NCI-H146 treated with DMSO at 0.1 percent for 48 hours (cell line): ENCODE measurements around the gene CIRBP.
A peak's percentile ranks its signal among the peaks of the same experiment; 100 is the strongest.

ENCODE experiments used
- DNase-seq: peaks from one replicate; lab custom pipeline; 2025; ENCODE audit not compliant: unreplicated experiment; lab: John Stamatoyannopoulos, UW

CIRBP gene

DNA sequence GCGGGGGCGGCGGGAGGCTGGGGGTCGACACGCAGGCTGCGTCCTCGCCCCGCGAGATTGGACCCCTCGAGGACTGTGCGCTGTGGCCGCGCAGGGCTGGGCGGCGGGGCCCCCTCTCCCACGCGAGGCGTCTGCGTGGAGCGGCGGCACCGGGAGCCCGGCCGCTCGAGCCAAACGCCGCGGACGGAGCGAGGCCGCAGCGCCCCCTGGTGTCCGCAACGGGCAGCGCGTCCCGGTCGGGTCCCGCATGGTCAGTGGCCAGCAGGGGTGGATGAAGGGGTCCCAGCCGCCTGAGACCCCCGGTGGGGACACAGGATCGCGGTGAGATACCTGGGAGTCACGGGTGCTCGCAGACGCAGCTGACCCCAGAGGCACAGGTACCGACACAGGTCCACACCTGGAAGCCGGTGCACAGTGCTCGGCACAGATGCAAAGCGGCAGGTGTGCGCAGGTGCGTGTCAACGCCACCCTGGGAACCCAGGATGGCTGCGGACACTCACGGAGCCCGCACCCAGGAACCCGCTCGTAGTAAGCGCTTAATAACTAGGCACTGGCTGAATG lies 2.1 kb upstream of the CIRBP start:
- DNase-seq = no peak

DNA sequence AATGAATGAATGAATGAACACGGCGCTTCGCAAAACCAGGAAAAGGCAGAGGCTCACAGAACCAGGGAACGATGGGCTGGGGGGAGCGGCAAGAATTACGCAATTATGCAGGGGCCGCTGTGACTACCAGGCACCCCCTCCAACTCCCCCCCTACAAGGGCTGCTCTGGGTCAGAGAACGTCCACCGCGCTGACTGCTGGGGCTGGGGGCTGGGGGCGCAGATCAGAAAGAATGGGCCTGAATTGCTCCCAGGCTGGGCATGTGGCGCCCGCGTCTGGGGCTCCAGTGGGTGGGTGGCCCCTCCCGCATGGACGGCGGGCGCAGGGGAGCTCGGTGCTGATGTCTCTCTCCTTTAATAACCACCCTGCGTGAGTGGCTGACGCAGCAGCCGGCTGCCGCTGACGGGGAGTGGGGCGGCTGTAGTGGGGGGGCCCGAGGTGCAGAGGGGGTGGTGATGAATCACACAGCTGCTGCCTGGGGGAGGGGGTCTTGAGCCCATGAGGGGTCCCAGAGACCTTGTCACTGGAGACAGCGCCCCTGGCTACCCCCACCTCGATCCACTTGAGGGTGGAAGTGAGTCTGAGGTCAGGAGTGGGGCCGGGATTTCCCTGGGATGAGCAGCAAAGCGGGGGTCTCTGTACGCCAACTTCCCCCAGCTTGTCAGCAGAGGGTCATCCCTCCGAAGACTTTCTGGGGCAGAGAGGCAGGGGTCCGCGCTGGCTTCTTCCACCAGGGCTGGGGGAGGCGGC lies 1.5 kb upstream of the CIRBP start:
- no peak for DNase-seq

DNA sequence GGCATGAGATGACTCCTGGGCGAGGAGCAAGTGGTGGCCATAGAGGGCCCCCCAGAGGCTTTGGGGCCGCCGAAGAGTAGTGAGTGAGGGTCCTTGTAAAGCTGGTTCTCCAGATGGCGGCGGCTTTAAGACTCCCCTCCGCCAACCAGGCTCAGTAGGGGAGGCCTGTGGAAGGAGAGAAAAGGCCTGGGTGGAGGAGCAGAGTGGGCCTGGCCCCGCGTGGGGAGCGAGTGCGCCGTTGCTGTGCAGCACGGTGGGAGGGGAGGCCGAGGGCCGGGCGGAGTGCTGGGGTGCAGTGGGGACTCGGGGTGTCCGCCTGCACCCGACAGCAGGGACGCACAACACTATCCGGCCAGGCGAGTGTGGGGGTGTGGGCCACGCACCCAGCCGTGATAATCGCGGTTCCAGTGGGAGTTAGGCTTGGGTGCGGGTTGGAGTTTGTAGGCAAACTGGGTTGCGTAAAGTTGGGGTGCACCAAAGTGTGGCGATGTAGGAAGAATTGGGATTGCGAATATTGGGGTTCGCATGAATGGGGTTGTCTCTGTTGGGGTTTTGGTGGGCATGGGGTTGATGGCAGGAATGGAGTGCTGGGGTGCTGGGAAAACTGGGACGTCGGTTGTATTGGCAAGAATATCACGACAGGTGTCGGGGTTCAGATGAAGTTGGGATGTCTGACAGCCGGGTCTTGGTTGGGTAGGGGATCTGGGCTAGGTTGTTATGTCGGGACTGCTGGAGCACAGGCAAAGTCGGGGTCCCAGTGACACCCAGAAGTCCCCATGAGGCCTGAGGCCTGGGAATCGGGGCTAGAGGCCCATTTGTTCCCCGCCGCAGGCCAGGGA lies 687 bp upstream of the CIRBP start:
- DNase-seq = no peak

DNA sequence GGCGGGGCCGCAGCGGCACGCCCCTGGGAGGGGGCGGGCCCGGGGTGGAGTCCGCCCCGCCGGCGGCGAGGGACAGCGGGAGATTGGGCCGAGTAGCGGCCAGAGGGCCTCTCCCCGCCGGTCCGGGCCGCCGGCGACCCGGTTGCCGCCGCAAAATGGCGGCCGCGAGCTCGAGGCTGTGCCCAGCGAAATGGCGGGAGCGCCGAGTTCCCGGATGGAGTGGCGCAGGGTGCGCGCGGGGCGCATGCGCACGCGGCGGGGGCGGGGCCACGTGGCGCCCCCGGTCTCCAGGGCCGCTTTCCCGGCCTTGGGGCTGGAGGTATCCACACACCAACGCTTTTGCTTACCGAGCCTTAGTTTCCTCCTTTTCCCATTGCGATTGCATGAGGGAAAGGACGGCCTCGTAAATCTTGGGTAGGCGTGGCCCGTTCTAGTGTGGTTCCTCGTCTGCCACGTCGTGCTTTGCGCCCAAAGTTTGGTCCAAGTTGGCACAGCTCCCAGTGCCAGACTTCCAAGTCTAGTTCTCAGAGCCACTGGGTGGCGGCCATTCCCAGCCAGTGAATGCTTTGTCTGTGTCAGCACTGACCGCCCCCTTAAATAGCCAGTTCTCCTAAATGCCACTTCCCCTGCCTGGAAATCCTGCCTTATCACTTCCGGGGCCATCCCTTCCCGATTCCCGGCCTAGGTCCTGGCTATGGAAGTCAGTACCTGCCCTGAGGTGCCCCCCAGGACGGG lies 513 bp downstream of the CIRBP start:
- peak; percentile 39 for DNase-seq

DNA sequence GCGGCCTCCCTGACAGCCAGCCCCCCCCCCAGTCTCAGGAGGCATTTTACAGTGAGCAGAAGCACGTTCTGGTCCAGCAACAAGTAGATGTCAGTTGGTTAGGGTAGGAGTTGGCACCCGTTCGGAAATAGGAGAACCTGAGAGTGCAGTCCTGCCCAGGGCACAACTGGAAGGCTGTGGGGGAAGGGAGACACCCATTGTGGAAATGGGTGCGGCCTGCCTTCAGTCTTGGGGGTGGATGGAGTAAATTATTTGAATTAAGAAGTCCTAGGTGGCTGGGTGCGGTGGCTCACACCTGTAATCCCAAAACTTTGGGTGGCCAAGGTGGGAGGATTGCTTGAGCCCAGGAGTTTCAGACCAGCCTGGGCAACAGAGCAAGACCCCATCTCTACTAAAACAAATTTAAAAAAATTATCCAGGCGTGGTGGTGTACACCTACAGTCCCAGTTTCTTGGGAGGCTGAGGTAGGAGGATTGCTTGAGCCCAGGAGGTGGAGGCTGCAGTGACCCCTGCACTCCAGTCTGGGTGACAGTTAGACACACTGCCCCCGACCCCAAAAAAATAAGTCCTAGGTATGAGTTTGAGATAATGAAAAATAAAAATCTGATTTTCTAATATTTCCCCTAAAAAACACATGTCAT lies 1.2 kb downstream of the CIRBP start:
- no peak for DNase-seq

DNA sequence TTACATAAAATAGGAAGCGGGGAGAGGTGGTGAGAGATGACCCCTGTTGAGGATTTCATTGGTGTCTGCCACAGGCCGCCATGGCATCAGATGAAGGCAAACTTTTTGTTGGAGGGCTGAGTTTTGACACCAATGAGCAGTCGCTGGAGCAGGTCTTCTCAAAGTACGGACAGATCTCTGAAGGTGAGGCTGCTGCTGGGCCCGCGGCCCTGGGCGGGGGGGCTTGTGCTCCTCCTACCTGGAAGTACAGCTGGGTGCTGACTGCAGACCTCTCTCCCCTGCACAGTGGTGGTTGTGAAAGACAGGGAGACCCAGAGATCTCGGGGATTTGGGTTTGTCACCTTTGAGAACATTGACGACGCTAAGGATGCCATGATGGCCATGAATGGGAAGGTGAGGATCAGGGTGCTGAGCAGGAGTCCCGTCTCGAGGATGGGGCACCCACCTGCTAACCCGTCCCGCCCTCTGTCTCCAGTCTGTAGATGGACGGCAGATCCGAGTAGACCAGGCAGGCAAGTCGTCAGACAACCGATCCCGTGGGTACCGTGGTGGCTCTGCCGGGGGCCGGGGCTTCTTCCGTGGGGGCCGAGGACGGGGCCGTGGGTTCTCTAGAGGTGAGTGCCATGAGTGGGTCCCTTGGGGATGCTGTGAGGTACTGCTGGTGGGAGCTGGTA lies 1.9 kb downstream of the CIRBP start:
- no peak for DNase-seq

DNA sequence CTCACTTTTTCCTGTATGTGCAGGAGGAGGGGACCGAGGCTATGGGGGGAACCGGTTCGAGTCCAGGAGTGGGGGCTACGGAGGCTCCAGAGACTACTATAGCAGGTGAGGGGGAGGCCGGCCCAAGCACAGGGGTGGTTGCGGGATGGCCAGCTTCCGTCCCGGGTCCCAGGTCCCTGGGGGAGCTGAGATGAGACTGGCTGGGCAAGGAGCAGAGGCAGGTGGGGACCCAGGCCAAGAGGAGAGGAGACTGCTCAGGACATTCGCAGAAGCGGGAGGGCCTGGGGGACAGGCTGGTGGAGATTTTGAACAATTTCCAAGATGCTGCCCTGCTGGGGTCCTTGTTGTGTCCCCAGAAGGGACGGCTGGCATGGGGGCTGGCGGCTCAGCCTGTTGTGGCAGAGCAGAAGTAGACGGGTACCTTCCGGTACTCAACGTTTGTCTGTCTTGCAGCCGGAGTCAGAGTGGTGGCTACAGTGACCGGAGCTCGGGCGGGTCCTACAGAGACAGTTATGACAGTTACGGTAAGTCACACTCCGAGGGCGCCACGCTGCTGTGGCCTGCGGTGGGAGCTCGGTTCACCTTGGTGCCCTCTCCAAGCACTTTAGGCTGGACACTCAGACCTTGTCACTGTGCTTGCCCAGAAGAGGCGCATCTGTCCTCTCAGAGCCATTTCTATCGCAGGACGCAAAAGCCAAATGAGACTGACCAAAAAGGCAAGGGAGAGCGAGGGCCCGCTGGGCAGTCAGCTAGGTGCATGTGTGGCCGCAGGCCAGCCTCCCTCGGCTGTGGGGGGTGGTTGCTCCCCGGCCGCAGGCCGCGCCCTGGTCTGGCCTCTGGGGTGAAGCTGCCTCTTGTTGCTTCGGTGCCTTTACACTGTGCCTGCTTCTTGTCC lies 2.6 kb downstream of the CIRBP start:
- no peak for DNase-seq

DNA sequence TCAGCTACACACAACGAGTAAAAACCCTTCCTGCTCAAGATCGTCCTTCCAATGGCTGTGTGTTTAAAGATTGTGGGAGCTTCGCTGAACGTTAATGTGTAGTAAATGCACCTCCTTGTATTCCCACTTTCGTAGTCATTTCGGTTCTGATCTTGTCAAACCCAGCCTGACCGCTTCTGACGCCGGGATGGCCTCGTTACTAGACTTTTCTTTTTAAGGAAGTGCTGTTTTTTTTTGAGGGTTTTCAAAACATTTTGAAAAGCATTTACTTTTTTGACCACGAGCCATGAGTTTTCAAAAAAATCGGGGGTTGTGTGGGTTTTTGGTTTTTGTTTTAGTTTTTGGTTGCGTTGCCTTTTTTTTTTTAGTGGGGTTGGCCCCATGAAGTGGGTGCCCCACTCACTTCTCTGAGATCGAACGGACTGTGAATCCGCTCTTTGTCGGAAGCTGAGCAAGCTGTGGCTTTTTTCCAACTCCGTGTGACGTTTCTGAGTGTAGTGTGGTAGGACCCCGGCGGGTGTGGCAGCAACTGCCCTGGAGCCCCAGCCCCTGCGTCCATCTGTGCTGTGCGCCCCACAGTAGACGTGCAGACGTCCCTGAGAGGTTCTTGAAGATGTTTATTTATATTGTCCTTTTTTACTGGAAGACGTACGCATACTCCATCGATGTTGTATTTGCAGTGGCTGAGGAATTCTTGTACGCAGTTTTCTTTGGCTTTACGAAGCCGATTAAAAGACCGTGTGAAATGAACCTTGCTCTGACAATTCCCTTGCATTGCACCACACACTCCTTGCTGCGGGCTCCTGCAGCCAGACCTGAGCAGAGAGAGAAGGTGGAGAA lies 3.5 kb downstream of the CIRBP start:
- no peak for DNase-seq

DNA sequence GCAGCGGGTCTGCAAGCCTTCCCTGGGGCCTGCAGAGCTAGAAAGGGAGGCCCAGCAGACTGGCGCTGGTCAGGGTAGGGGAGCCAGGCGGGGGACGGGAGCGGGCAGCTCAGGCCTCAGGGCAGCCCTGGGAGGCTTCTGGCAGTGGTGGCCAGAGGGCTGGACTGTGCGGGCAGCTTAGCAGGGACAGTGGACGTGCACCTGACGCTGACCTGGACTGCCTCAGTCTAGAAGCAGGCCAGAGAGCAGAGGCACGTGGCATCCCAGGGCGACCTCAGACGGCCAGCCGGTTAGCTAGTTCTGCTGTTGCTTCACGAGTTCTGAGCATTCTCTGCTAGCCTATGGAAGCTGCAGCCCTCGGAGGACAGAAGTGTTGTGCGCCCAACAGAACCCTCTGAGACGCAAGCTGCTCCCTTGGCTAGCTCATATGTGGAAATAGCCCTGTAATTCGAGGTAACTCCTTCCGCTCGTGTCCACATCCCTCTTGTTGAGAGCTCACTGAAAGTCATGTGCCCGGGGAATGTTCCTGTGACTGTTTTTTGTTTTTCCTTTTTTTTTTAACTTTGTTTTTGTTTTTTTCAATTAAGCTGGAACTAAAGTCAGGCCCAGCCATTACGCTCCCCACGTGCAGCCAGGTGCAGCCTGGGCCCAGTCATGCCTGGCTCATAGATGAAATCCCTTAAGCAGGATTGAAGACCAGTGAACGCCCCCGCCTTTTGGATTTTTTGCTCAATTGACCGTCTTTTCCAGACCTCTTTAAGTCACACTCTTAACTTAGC lies 4.3 kb downstream of the CIRBP start:
- no peak for DNase-seq

DNA sequence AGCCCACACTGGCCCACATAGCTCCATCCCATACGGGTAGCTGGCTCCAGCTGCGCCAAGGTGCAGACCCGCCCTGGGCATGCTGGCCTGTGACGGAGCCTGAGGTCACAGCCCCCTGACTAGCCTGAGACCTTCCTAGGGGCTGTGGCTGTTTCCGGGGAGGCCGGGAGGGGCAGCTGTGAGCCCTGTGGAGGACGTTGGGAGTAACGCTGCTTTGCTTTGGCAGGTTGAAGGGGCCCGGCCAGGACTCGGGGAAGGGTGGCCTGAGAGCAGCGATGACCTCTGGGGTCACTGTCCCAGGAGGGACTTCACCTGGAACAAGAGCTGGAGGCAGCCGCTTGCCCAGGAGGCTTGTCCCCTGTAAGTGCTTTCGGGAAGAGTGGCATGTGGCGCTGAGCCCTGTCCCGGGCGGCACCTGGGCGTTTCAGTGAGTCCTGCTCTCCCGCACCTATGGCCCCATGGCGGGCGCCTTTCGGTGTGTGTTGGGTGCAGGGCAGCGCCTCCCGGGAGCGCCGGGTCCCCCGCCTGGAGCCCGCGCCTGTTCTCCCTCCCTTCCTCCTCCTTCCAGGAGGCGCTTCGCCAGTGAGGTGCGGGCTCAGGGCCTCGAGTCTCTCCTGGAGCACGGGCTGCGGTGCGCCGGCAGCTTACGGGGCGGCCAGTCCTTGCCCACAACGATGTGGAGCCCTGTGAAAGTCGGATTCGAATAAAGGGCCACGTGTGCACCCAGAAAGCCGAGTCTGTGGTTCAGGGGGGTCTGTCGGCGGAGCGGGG lies 5.1 kb downstream of the CIRBP start:
- no peak for DNase-seq

DNA sequence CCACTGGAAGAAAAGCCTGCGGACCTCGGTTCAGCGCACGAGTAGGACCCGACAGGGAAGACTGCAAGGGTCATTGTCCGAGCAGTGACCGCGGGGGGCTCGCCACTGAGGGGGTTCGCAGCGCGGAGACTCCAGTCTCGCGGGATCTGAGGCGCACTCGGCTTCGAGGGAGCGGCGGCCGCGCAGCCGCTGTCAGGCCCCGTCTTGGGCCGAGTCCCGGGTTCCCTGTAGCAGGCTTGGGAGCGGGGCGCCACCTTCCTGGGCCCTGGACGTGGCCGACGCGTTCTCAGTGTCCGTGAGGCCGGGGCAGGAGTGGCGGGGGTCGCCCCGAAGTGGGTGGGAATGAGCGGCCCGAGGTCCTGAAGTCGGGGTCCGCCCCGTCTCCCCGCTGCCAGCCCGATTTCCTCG lies 5.7 kb downstream of the CIRBP start:
- DNase-seq = no peak

DNA sequence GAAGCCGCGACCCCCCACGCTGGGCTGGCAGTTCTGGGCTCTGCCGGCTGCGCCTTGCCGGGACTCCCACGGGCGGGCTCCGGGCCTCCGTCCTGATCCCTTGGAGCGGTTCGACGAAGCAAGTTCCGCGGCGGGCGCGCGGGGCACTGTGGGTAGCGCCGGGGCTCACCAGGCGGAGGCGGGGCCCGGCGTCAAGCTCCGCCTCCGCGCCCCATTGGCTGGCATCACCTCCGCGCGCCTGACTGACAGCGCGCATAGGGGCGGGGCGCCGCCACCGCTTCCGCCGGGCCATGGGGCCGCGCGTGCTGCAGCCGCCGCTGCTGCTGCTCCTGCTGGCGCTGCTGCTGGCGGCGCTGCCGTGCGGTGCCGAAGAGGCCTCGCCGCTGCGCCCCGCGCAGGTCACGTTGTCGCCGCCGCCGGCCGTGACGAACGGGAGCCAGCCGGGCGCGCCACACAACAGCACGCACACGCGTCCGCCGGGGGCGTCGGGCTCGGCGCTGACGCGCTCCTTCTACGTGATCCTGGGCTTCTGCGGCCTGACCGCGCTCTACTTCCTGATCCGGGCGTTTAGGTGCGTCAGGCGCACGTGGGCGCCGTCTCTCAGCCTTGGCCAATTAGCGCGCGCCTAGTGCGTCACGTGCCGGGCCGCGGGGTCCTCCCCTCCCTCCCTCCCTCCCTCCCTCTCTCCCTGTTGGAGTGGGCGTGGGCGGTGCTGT lies 6.3 kb downstream of the CIRBP start, which contains the start of gene FAM174C:
TSS of gene FAM174C (plus strand) at position 271 of the 716 bp plus-strand sequence. CDS start at position 291, 20 bp downstream.
- DNase-seq = peak; percentile 63

DNA sequence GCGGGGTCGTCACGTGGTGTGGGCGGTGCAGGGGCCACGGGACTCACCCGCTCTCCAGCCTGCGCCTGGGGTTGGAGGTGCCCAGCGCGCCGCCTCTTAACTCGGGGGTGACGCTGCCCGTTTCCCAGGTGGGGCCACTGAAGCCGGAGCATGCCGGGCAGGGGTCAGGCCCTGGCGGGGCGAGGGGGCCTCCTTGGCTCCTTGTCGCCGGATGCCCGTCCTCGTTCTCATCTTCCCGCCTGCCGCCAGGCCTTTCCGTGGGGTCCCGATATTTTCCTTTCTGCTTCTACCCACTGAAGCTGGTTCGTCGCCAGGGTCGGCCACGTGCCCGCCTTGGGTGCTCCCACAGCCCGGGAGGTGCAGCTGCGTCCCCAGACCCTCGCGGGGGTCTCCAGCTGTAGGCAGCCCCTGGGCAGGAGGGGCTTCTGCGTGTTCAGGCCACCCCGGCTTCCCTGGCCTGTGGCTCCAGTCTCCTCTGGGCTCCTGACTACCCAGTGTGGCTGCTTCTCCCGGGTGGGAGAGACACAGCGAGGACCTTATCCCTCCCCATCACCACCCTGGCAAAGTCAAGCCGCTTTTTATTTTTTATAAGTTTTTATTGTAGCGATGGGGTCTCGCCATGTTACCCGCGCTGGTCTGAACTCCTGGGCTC lies 7.0 kb downstream of the CIRBP start:
- no peak for DNase-seq

DNA sequence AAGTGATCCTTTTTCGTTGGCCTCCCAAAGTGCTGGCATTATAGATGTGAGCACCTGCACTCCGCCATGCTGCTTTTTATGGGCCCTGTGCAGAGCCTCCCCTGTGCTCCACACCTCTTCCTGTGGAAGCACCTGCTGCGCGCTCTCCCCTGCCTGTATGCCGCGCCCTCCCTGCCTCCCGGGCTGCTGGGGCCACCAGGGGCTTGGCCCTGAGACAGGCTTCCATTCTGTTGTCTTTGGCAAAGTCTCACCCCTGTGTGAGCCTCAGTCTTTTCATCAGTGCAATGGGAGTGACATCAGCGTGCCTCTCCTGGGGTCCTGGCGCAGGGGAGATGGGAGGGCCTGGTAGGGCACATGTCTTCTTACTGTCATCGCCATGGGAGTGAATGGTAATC lies 7.5 kb downstream of the CIRBP start:
- DNase-seq = peak; percentile 2

DNA sequence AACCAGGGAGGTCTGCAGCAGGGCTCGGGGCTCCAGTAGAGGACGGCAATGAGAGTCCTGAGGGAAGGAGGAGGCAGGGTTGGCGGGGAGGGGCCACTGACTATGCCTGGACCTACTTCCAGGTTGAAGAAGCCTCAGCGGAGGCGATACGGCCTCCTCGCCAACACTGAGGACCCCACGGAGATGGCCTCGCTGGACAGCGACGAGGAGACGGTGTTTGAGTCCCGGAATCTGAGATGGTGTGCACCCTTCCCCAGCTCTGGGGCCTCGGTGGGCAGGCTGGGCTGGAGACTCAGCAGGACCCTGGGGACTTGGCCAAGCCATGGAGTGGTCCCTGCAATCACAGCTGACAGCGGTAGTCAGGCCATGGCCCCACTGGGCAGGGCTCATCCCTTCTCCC lies 7.9 kb downstream of the CIRBP start:
- DNase-seq = no peak

DNA sequence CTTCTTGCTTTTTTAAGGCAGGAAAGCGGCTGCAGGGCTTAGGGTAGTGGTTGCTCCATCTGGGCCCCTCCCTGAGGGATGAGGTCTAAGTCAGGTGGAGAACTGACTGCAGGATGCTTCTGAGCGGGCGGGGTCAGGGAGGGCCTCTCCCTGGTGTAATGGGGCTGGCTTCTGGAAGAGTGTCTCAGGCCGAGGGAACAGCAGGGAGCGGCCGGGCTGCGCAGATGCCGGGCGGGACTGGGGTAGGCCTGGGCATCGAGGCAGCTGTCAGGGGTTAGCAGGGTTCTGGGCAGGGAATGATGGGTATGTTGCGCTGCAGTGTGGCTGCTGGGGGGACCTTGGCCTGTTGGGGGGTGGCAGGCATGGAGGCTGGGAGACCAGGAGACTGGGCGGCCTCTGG lies 8.9 kb downstream of the CIRBP start:
- DNase-seq = no peak
